ENCODE measurements around the gene ADAM19. TPM values are rescaled to one million over a fixed set of nuclear protein-coding genes. Genes with fewer than 3 reads are reported as not detected.

The ADAM19 gene
- total RNA-seq, 1 experiment from 2014 or later, result 4.9 TPM

GRCh38 chr5:157473383-157474320, 101.9 kb downstream of the ADAM19 start:
- Histone ChIP-seq H3K27me3 (ENCODE audit: low read length) (no peaks in the 10 kb centered on the region), H3K9me2 (replicated peaks; ENCODE audit: insufficient read depth, low read length) (no peaks in the 10 kb centered on the region), H3K9ac (ENCODE audit: low read length) (no peak overlapping the region), H3K9me3 (ENCODE audit: low read length) (no peaks in the 10 kb centered on the region), H3K4me3 (ENCODE audit: low read length) (no peak overlapping the region), H3K36me3 (ENCODE audit: insufficient read depth, low read length) (no peaks in the 10 kb centered on the region), H3K4me1 (ENCODE audit: low read length) (no peaks in the 10 kb centered on the region), H2AFZ (ENCODE audit: low read length) (no peak overlapping the region), H3K27ac (ENCODE audit: low read length) (no peak overlapping the region), H3K79me2 (ENCODE audit: low read length) (no peaks in the 10 kb centered on the region), H3K4me2 (ENCODE audit: low read depth, low read length, poor library complexity, severe bottlenecking) (no peak overlapping the region), H4K20me1 (ENCODE audit: insufficient read depth, low read depth, low read length) (no peaks in the 10 kb centered on the region)
- DNase-seq, result no peak

DNA sequence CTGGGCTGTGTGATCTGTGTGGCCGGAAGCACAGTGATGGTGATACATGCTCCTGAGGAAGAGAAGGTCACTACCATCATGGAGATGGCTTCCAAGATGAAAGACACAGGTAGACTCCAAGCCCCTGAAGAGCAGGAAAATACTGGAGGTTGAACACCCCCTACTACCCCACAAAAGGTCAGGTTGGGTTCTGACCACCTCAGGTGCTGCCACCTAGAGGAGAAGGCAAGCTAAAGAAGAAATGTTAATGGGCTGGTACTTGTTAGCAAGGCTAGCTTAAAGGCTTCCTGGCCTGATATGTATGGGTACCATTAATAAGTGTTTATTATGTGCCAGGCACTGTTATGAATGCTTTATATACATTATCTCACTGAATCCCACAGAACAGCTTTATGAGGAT, 103.9 kb downstream of the ADAM19 start:
- no peaks in the 10 kb centered on the region for H4K20me1 ChIP-seq (ENCODE audit: insufficient read depth, low read depth, low read length)
- no peak overlapping the region for H3K4me2 ChIP-seq (ENCODE audit: low read depth, low read length, poor library complexity, severe bottlenecking)
- H3K9me2 ChIP-seq (replicated peaks; ENCODE audit: insufficient read depth, low read length), result no peaks in the 10 kb centered on the region
- no peaks in the 10 kb centered on the region for H3K79me2 ChIP-seq (ENCODE audit: low read length)
- no peak overlapping the region for H2AFZ ChIP-seq (ENCODE audit: low read length)
- no peaks in the 10 kb centered on the region for H3K27me3 ChIP-seq (ENCODE audit: low read length)
- H3K9me3 ChIP-seq (ENCODE audit: low read length), result no peaks in the 10 kb centered on the region
- no peak overlapping the region for H3K9ac ChIP-seq (ENCODE audit: low read length)
- peak; percentile 82 for DNase-seq
- no peak overlapping the region for H3K4me3 ChIP-seq (ENCODE audit: low read length)
- no peaks in the 10 kb centered on the region for H3K4me1 ChIP-seq (ENCODE audit: low read length)
- H3K36me3 ChIP-seq (ENCODE audit: insufficient read depth, low read length), result no peaks in the 10 kb centered on the region
- H3K27ac ChIP-seq (ENCODE audit: low read length), result no peak overlapping the region

- no peak overlapping the region for H3K4me2 ChIP-seq (ENCODE audit: low read depth, low read length, poor library complexity, severe bottlenecking)
- H3K79me2 ChIP-seq (ENCODE audit: low read length), result no peaks in the 10 kb centered on the region
- no peaks in the 10 kb centered on the region for H3K27me3 ChIP-seq (ENCODE audit: low read length)
- H4K20me1 ChIP-seq (ENCODE audit: insufficient read depth, low read depth, low read length), result no peaks in the 10 kb centered on the region
- H3K9ac ChIP-seq (ENCODE audit: low read length), result no peak overlapping the region
- no peaks in the 10 kb centered on the region for H3K9me3 ChIP-seq (ENCODE audit: low read length)
- H3K27ac ChIP-seq (ENCODE audit: low read length), result no peak overlapping the region
- no peak overlapping the region for H3K4me3 ChIP-seq (ENCODE audit: low read length)
- no peak for DNase-seq
- no peak overlapping the region for H2AFZ ChIP-seq (ENCODE audit: low read length)
- H3K36me3 ChIP-seq (ENCODE audit: insufficient read depth, low read length), result no peaks in the 10 kb centered on the region
- H3K4me1 ChIP-seq (ENCODE audit: low read length), result no peaks in the 10 kb centered on the region
- no peaks in the 10 kb centered on the region for H3K9me2 ChIP-seq (replicated peaks; ENCODE audit: insufficient read depth, low read length)
Observed at GRCh38 chr5:157470631-157471030, 104.9 kb downstream of the ADAM19 start.

DNA sequence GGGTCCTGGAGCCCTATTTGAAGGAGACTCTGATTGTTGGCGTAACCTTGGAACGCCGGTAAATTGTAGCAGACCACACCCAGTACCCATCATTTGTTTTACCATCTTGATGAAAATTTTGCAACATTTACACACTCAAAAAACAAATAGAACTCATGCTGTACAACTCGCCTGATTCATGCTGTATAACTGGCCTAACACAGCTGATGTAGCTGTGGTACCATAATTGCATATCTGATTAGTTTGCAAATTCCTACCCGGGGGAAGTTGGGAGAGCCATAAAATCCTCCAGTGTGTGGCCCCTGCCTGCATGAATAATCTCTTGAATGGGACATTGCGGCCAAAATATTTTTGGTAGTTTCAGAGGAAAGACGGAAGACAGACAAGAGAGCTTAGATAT, 105.9 kb downstream of the ADAM19 start:
- Histone ChIP-seq H2AFZ (ENCODE audit: low read length) (no peak overlapping the region), H3K79me2 (ENCODE audit: low read length) (no peaks in the 10 kb centered on the region), H3K27me3 (ENCODE audit: low read length) (no peaks in the 10 kb centered on the region), H4K20me1 (ENCODE audit: insufficient read depth, low read depth, low read length) (no peaks in the 10 kb centered on the region), H3K4me2 (ENCODE audit: low read depth, low read length, poor library complexity, severe bottlenecking) (no peak overlapping the region), H3K9me3 (ENCODE audit: low read length) (no peaks in the 10 kb centered on the region), H3K9me2 (replicated peaks; ENCODE audit: insufficient read depth, low read length) (no peaks in the 10 kb centered on the region), H3K4me3 (ENCODE audit: low read length) (no peak overlapping the region), H3K9ac (ENCODE audit: low read length) (no peak overlapping the region), H3K36me3 (ENCODE audit: insufficient read depth, low read length) (no peaks in the 10 kb centered on the region), H3K4me1 (ENCODE audit: low read length) (no peaks in the 10 kb centered on the region), H3K27ac (ENCODE audit: low read length) (no peak overlapping the region)
- no peak for DNase-seq

GRCh38 chr5:157469073-157469472, 106.5 kb downstream of the ADAM19 start:
- Histone ChIP-seq H3K9me2 (replicated peaks; ENCODE audit: insufficient read depth, low read length) (no peaks in the 10 kb centered on the region), H2AFZ (ENCODE audit: low read length) (no peak overlapping the region), H3K36me3 (ENCODE audit: insufficient read depth, low read length) (no peaks in the 10 kb centered on the region), H4K20me1 (ENCODE audit: insufficient read depth, low read depth, low read length) (no peaks in the 10 kb centered on the region), H3K27me3 (ENCODE audit: low read length) (no peaks in the 10 kb centered on the region), H3K9me3 (ENCODE audit: low read length) (no peaks in the 10 kb centered on the region), H3K4me3 (ENCODE audit: low read length) (no peak overlapping the region), H3K27ac (ENCODE audit: low read length) (no peak overlapping the region), H3K9ac (ENCODE audit: low read length) (no peak overlapping the region), H3K4me2 (ENCODE audit: low read depth, low read length, poor library complexity, severe bottlenecking) (no peak overlapping the region), H3K79me2 (ENCODE audit: low read length) (no peaks in the 10 kb centered on the region), H3K4me1 (ENCODE audit: low read length) (peaks cover 3% of the 10 kb centered on the region; the same call in 1 of the 2 replicates)
- no peak for DNase-seq

GRCh38 chr5:157468293-157468965, 107.1 kb downstream of the ADAM19 start:
- Histone ChIP-seq H3K9me2 (replicated peaks; ENCODE audit: insufficient read depth, low read length) (no peaks in the 10 kb centered on the region), H3K9ac (ENCODE audit: low read length) (no peak overlapping the region), H3K27me3 (ENCODE audit: low read length) (no peaks in the 10 kb centered on the region), H3K4me3 (ENCODE audit: low read length) (no peak overlapping the region), H3K27ac (ENCODE audit: low read length) (no peak overlapping the region), H3K4me2 (ENCODE audit: low read depth, low read length, poor library complexity, severe bottlenecking) (no peak overlapping the region), H3K4me1 (ENCODE audit: low read length) (peaks cover 4% of the 10 kb centered on the region; the same call in 1 of the 2 replicates), H3K9me3 (ENCODE audit: low read length) (no peaks in the 10 kb centered on the region), H2AFZ (ENCODE audit: low read length) (no peak overlapping the region), H3K79me2 (ENCODE audit: low read length) (no peaks in the 10 kb centered on the region), H3K36me3 (ENCODE audit: insufficient read depth, low read length) (no peaks in the 10 kb centered on the region), H4K20me1 (ENCODE audit: insufficient read depth, low read depth, low read length) (no peaks in the 10 kb centered on the region)
- DNase-seq, result no peak

GRCh38 chr5:157464519-157465171, 110.9 kb downstream of the ADAM19 start:
- no peak for DNase-seq

More at GRCh38 chr5:157464519-157465171, 110.9 kb downstream of the ADAM19 start:
- no peaks in the 10 kb centered on the region for H3K36me3 ChIP-seq (ENCODE audit: insufficient read depth, low read length)
- no peaks in the 10 kb centered on the region for H3K9me3 ChIP-seq (ENCODE audit: low read length)
- H3K27me3 ChIP-seq (ENCODE audit: low read length), result no peaks in the 10 kb centered on the region
- H3K4me2 ChIP-seq (ENCODE audit: low read depth, low read length, poor library complexity, severe bottlenecking), result no peak overlapping the region
- H3K9me2 ChIP-seq (replicated peaks; ENCODE audit: insufficient read depth, low read length), result no peaks in the 10 kb centered on the region
- no peaks in the 10 kb centered on the region for H3K79me2 ChIP-seq (ENCODE audit: low read length)
- H3K4me3 ChIP-seq (ENCODE audit: low read length), result no peak overlapping the region
- H3K27ac ChIP-seq (ENCODE audit: low read length), result no peak overlapping the region
- no peaks in the 10 kb centered on the region for H4K20me1 ChIP-seq (ENCODE audit: insufficient read depth, low read depth, low read length)
- H3K9ac ChIP-seq (ENCODE audit: low read length), result no peak overlapping the region
- no peak overlapping the region for H2AFZ ChIP-seq (ENCODE audit: low read length)
- H3K4me1 ChIP-seq (ENCODE audit: low read length), result peaks cover 13% of the 10 kb centered on the region

Data from Karpas-422 (cell line).